Natural killer cell treated with Interleukin-12 subunit alpha and Interleukin-12 subunit beta and Interleukin-15 and Interleukin-18, amount 100 ng/mL, for 72 hours (primary cell): Measurements from ENCODE around the gene HIF1AN. TPM values are rescaled to one million over a fixed set of nuclear protein-coding genes. Genes with fewer than 3 reads are reported as not detected.
"Not testable (repeated sequence)": the region's sequence is repeated elsewhere in the genome, so short reads cannot be mapped to it uniquely, and the experiment has no call there.

Experiments used
- ATAC-seq, 2 donors: fragments of 150-1000 bp; cut with Tn5 transposase in 1 of 2; sonication (Bioruptor Pico), chemical (Tn5 transposase) in 1 of 2; 2 replicates each; pipeline ENCODE4 v1.10.0; 2021
- DNase-seq: peaks from one replicate; pipeline ENCODE4 v3.0.0; 2022; ENCODE audit warnings: low spot score
- H3K27ac Mint-ChIP-seq, 2 donors: 1 replicate in 1 of 2; 2 replicates in 1 of 2; pipeline ENCODE4 v1.8.0; 2022; ENCODE audit warnings: mixed read lengths in 2 of 2, mild to moderate bottlenecking in 1 of 2, moderate library complexity in 1 of 2
- H3K27me3 Mint-ChIP-seq, 2 donors: 1 replicate in 1 of 2; 2 replicates in 1 of 2; pipeline ENCODE4 v1.8.0; 2022; ENCODE audit warnings: mixed read lengths in 2 of 2
- H3K36me3 Mint-ChIP-seq: one replicate; pipeline ENCODE4 v1.8.0; 2022; ENCODE audit warnings: mixed read lengths
- H3K4me1 Mint-ChIP-seq, 2 donors: 1 replicate in 1 of 2; 2 replicates in 1 of 2; pipeline ENCODE4 v1.8.0; 2022; ENCODE audit warnings: low read depth in 2 of 2, mixed read lengths in 2 of 2, mild to moderate bottlenecking in 1 of 2
- H3K4me3 Mint-ChIP-seq: one replicate; pipeline ENCODE4 v1.8.0; 2022; ENCODE audit warnings: mixed read lengths
- H3K9me3 Mint-ChIP-seq: 2 replicates; pipeline ENCODE4 v1.8.0; 2022; ENCODE audit warnings: mixed read lengths
- total RNA-seq, 2 donors: library from RNA; stranded (reverse); gene quantifications; one replicate each; pipeline ENCODE4 v1.2.3, GENCODE V29; 2022

Gene HIF1AN
- total RNA-seq, 2 donors from 2014 or later = 49.2 to 57.6 TPM

- Mint-ChIP-seq H3K4me3 (no peak overlapping the region), H3K4me1 (peaks cover 9 to 11% of the 10 kb centered on the region in 2 donors), H3K27me3 (peaks cover 13 to 36% of the 10 kb centered on the region in 2 donors), H3K27ac (no peak overlapping the region), H3K9me3 (no peaks in the 10 kb centered on the region), H3K36me3 (no peaks in the 10 kb centered on the region)
- DNase-seq (no peak), ATAC-seq (no peak)
These were observed 29.7 kb downstream of the HIF1AN start for GRCh38 chr10:100565206-100565985.

GRCh38 chr10:100566561-100566960 lies 30.8 kb downstream of the HIF1AN start:
- no peak overlapping the region for H3K4me3 Mint-ChIP-seq
- peaks cover 13 to 29% of the 10 kb centered on the region in 2 donors for H3K27me3 Mint-ChIP-seq
- DNase-seq = no peak
- no peak for ATAC-seq
- H3K27ac Mint-ChIP-seq = no peak overlapping the region
- no peaks in the 10 kb centered on the region for H3K36me3 Mint-ChIP-seq
- peaks cover 3 to 5% of the 10 kb centered on the region in 2 donors for H3K4me1 Mint-ChIP-seq
- no peaks in the 10 kb centered on the region for H3K9me3 Mint-ChIP-seq

- DNase-seq = no peak
- no peak overlapping the region for H3K27ac Mint-ChIP-seq
- H3K27me3 Mint-ChIP-seq = peaks cover 13 to 29% of the 10 kb centered on the region in 2 donors
- no peaks in the 10 kb centered on the region for H3K9me3 Mint-ChIP-seq
- H3K4me3 Mint-ChIP-seq = no peak overlapping the region
- H3K36me3 Mint-ChIP-seq = no peaks in the 10 kb centered on the region
- H3K4me1 Mint-ChIP-seq = peaks cover 0 to 4% of the 10 kb centered on the region in 2 donors
- ATAC-seq = no peak
These were observed 31.5 kb downstream of the HIF1AN start for GRCh38 chr10:100567249-100567648.

GRCh38 chr10:100567826-100568225 lies 32.1 kb downstream of the HIF1AN start:
- no peak overlapping the region for H3K4me3 Mint-ChIP-seq
- no peaks in the 10 kb centered on the region for H3K36me3 Mint-ChIP-seq
- H3K9me3 Mint-ChIP-seq = no peaks in the 10 kb centered on the region
- ATAC-seq (no peak), DNase-seq (no peak)
- H3K27me3 Mint-ChIP-seq = peaks cover 14 to 29% of the 10 kb centered on the region in 2 donors
- peaks cover 0 to 3% of the 10 kb centered on the region in 2 donors for H3K4me1 Mint-ChIP-seq
- no peak overlapping the region for H3K27ac Mint-ChIP-seq

GRCh38 chr10:100568912-100569311 lies 33.2 kb downstream of the HIF1AN start:
- H3K9me3 Mint-ChIP-seq = no peaks in the 10 kb centered on the region
- no peaks in the 10 kb centered on the region for H3K4me1 Mint-ChIP-seq
- no peaks in the 10 kb centered on the region for H3K36me3 Mint-ChIP-seq
- H3K27ac Mint-ChIP-seq = no peak overlapping the region
- DNase-seq (no peak), ATAC-seq (no peak)
- H3K4me3 Mint-ChIP-seq = no peak overlapping the region
- H3K27me3 Mint-ChIP-seq = peaks cover 22 to 29% of the 10 kb centered on the region in 2 donors

GRCh38 chr10:100569687-100570481 lies 34.1 kb downstream of the HIF1AN start:
- ATAC-seq = peak in 1 of 2 donors; percentile 29
- peaks cover 13 to 20% of the 10 kb centered on the region in 2 donors for H3K27me3 Mint-ChIP-seq
- H3K4me3 Mint-ChIP-seq = no peak overlapping the region

GRCh38 chr10:100570506-100570905 lies 34.8 kb downstream of the HIF1AN start:
- DNase-seq (no peak), ATAC-seq (no peak)
- Mint-ChIP-seq H3K4me3 (no peak overlapping the region), H3K27ac (no peak overlapping the region), H3K36me3 (no peaks in the 10 kb centered on the region), H3K4me1 (no peaks in the 10 kb centered on the region), H3K27me3 (peaks cover 13 to 19% of the 10 kb centered on the region in 2 donors), H3K9me3 (no peaks in the 10 kb centered on the region)

More at GRCh38 chr10:100569687-100570481, 34.1 kb downstream of the HIF1AN start:
- Mint-ChIP-seq H3K4me1 (no peaks in the 10 kb centered on the region), H3K9me3 (no peaks in the 10 kb centered on the region), H3K27ac (no peak overlapping the region), H3K36me3 (no peaks in the 10 kb centered on the region)
- DNase-seq = no peak

- no peak overlapping the region for H3K27ac Mint-ChIP-seq
- H3K9me3 Mint-ChIP-seq = no peaks in the 10 kb centered on the region
- H3K27me3 Mint-ChIP-seq = peaks cover 16 to 20% of the 10 kb centered on the region in 2 donors
- ATAC-seq (peak in 1 of 2 donors; percentile 40), DNase-seq (no peak)
- H3K4me1 Mint-ChIP-seq = no peaks in the 10 kb centered on the region
- H3K4me3 Mint-ChIP-seq = no peak overlapping the region
- no peaks in the 10 kb centered on the region for H3K36me3 Mint-ChIP-seq
These were observed 35.5 kb downstream of the HIF1AN start for GRCh38 chr10:100571084-100571856.

- H3K27ac Mint-ChIP-seq, DNase-seq, H3K9me3 Mint-ChIP-seq, H3K36me3 Mint-ChIP-seq, ATAC-seq, H3K4me3 Mint-ChIP-seq, H3K4me1 Mint-ChIP-seq: not testable (repeated sequence)
- peaks cover 33 to 52% of the 10 kb centered on the region in 2 donors for H3K27me3 Mint-ChIP-seq
These were observed 39.4 kb downstream of the HIF1AN start for GRCh38 chr10:100575146-100575545.

GRCh38 chr10:100575585-100576281 lies 40.0 kb downstream of the HIF1AN start:
- H3K27ac Mint-ChIP-seq = no peak overlapping the region
- peaks cover 33 to 52% of the 10 kb centered on the region in 2 donors for H3K27me3 Mint-ChIP-seq
- H3K4me3 Mint-ChIP-seq = no peak overlapping the region

GRCh38 chr10:100576282-100576635 lies 40.5 kb downstream of the HIF1AN start:
- H3K27ac Mint-ChIP-seq = no peak overlapping the region
- no peaks in the 10 kb centered on the region for H3K36me3 Mint-ChIP-seq
- no peak overlapping the region for H3K4me3 Mint-ChIP-seq
- no peak for ATAC-seq
- no peaks in the 10 kb centered on the region for H3K9me3 Mint-ChIP-seq
- DNase-seq = no peak
- no peaks in the 10 kb centered on the region for H3K4me1 Mint-ChIP-seq
- H3K27me3 Mint-ChIP-seq = peaks cover 37 to 52% of the 10 kb centered on the region in 2 donors

More at GRCh38 chr10:100575585-100576281, 40.0 kb downstream of the HIF1AN start:
- Mint-ChIP-seq H3K36me3 (no peaks in the 10 kb centered on the region), H3K9me3 (no peaks in the 10 kb centered on the region), H3K4me1 (no peaks in the 10 kb centered on the region)
- no peak for ATAC-seq
- DNase-seq = no peak

- Mint-ChIP-seq H3K9me3 (no peaks in the 10 kb centered on the region), H3K27ac (no peak overlapping the region), H3K4me3 (no peak overlapping the region), H3K27me3 (peaks cover 42 to 47% of the 10 kb centered on the region in 2 donors), H3K36me3 (no peaks in the 10 kb centered on the region), H3K4me1 (no peaks in the 10 kb centered on the region)
- peak in 1 of 2 donors; percentile 11 for ATAC-seq
- no peak for DNase-seq
These were observed 43.7 kb downstream of the HIF1AN start for GRCh38 chr10:100579261-100580090.
